ENCODE results near the gene LNX2. TPM values are rescaled to one million over a fixed set of nuclear protein-coding genes. Genes with fewer than 3 reads are reported as not detected.

Gene LNX2
- total RNA-seq, 2 donors from 2014 or later = 11.2 to 23.1 TPM

- Histone ChIP-seq H3K9me3 (no peaks in the 10 kb centered on the region), H3K4me1 (no peaks in the 10 kb centered on the region), H3K27ac (no peak overlapping the region), H3K36me3 (replicated peaks in 1 of 2; ENCODE audit: insufficient read depth in 1 of 2, low read depth in 2 of 2) (no peaks in the 10 kb centered on the region), H3K4me3 (no peak overlapping the region), H3K27me3 (no peaks in the 10 kb centered on the region)
- 67 to 74% methylated on average over 5 of the region's 5 CpGs for WGBS, 2 donors
- ATAC-seq (no peak), DNase-seq (no peak)
- intact Hi-C loops (cut with DNase I) = no loop called here
- TF ChIP-seq CTCF (IDR thresholded peaks at IDR 0.05) = no peak
- TF ChIP-seq POLR2A (IDR thresholded peaks at IDR 0.05) = no peak
These were observed 110.2 kb downstream of the LNX2 start for GRCh38 chr13:27510082-27510481.

GRCh38 chr13:27508802-27509201, 111.5 kb downstream of the LNX2 start:
- Histone ChIP-seq H3K4me1 (no peaks in the 10 kb centered on the region), H3K36me3 (replicated peaks in 1 of 2; ENCODE audit: insufficient read depth in 1 of 2, low read depth in 2 of 2) (no peaks in the 10 kb centered on the region), H3K9me3 (no peaks in the 10 kb centered on the region), H3K27me3 (no peaks in the 10 kb centered on the region), H3K27ac (no peak overlapping the region), H3K4me3 (no peak overlapping the region)
- intact Hi-C loops (cut with DNase I) = no loop called here
- 78 to 90% methylated on average over 7 to 9 of the region's 9 CpGs for WGBS, 2 donors
- TF ChIP-seq POLR2A (IDR thresholded peaks at IDR 0.05) = no peak
- TF ChIP-seq CTCF (IDR thresholded peaks at IDR 0.05) = no peak
- DNase-seq = no peak
- no peak for ATAC-seq

- H3K9me3 ChIP-seq = no peaks in the 10 kb centered on the region
- no peaks in the 10 kb centered on the region for H3K4me1 ChIP-seq
- H3K27me3 ChIP-seq = no peaks in the 10 kb centered on the region
- no peak for TF ChIP-seq POLR2A (IDR thresholded peaks at IDR 0.05)
- TF ChIP-seq CTCF (IDR thresholded peaks at IDR 0.05) = no peak
- intact Hi-C loops (cut with DNase I) = no loop called here
- H3K4me3 ChIP-seq = no peak overlapping the region
- ATAC-seq (no peak), DNase-seq (no peak)
- 88 to 92% methylated on average over 3 of the region's 3 CpGs for WGBS, 2 donors
- H3K36me3 ChIP-seq (replicated peaks in 1 of 2; ENCODE audit: insufficient read depth in 1 of 2, low read depth in 2 of 2) = no peaks in the 10 kb centered on the region
- no peak overlapping the region for H3K27ac ChIP-seq
These were observed 114.5 kb downstream of the LNX2 start for GRCh38 chr13:27505792-27506191.

GRCh38 chr13:27504868-27505194, 115.5 kb downstream of the LNX2 start:
- ATAC-seq (no peak), DNase-seq (no peak)
- intact Hi-C loops (cut with DNase I) = no loop called here
- WGBS, 2 donors = 88 to 90% methylated on average over 5 of the region's 5 CpGs
- TF ChIP-seq POLR2A (IDR thresholded peaks at IDR 0.05) (no peak), CTCF (IDR thresholded peaks at IDR 0.05) (no peak)
- Histone ChIP-seq H3K9me3 (no peaks in the 10 kb centered on the region), H3K4me3 (no peak overlapping the region), H3K36me3 (replicated peaks in 1 of 2; ENCODE audit: insufficient read depth in 1 of 2, low read depth in 2 of 2) (no peaks in the 10 kb centered on the region), H3K4me1 (no peaks in the 10 kb centered on the region), H3K27me3 (no peaks in the 10 kb centered on the region), H3K27ac (no peak overlapping the region)

GRCh38 chr13:27504128-27504867, 116.0 kb downstream of the LNX2 start:
- Histone ChIP-seq H3K36me3 (replicated peaks in 1 of 2; ENCODE audit: insufficient read depth in 1 of 2, low read depth in 2 of 2) (no peaks in the 10 kb centered on the region), H3K4me3 (no peak overlapping the region), H3K4me1 (no peaks in the 10 kb centered on the region), H3K9me3 (no peaks in the 10 kb centered on the region), H3K27me3 (no peaks in the 10 kb centered on the region), H3K27ac (no peak overlapping the region)
- TF ChIP-seq CTCF (IDR thresholded peaks at IDR 0.05) (no peak), POLR2A (IDR thresholded peaks at IDR 0.05) (no peak)
- DNase-seq (no peak), ATAC-seq (no peak)
- intact Hi-C loops (cut with DNase I) = no loop called here
- 64 to 69% methylated on average over 12 of the region's 12 CpGs for WGBS, 2 donors
